Spleen (tissue), 11 donors: Measurements from ENCODE around the gene MCM8. TPM values are rescaled to one million over a fixed set of nuclear protein-coding genes. Genes with fewer than 3 reads are reported as not detected.

Source experiments
- DNase-seq: peaks from one replicate; pipeline ENCODE4 v3.0.0-alpha.2; 2020
- H3K27ac ChIP-seq, 8 donors: fragments of 200-600 bp; sonication (generic) in 7 of 8; 1 replicate in 4 of 8; 2 replicates in 4 of 8; pipeline versions ENCODE4 v1.5.0 to v1.8.0; 2016 to 2021; ENCODE audit warnings: inconsistent platforms in 4 of 8, mild to moderate bottlenecking in 4 of 8, moderate library complexity in 1 of 8
- H3K27me3 ChIP-seq, 7 donors: fragments of 200-600 bp; sonication (generic) in 6 of 7; replicated peaks in 1 of 7; 1 replicate in 4 of 7; 2 replicates in 3 of 7; pipeline versions ENCODE4 v1.5.0 to v1.8.0; 2016 to 2021; ENCODE audit warnings: inconsistent platforms in 3 of 7, mild to moderate bottlenecking in 1 of 7
- H3K36me3 ChIP-seq, 6 donors: fragments of 200-600 bp; sonication (generic) in 5 of 6; 1 replicate in 4 of 6; 2 replicates in 2 of 6; pipeline versions ENCODE4 v1.5.0 to v1.8.0; 2016 to 2021; ENCODE audit warnings: inconsistent platforms in 2 of 6
- H3K4me1 ChIP-seq, 6 donors: fragments of 200-600 bp; sonication (generic) in 5 of 6; 1 replicate in 3 of 6; 2 replicates in 3 of 6; pipeline versions ENCODE4 v1.5.0 to v1.8.0; 2016 to 2021; ENCODE audit warnings: inconsistent platforms in 3 of 6
- H3K4me3 ChIP-seq, 8 donors: fragments of 200-600 bp; sonication (generic) in 7 of 8; 1 replicate in 4 of 8; 2 replicates in 4 of 8; pipeline versions ENCODE4 v1.5.0 to v1.8.0; 2016 to 2021; ENCODE audit warnings: inconsistent platforms in 4 of 8, mild to moderate bottlenecking in 4 of 8, moderate library complexity in 2 of 8
- H3K9me3 ChIP-seq, 8 donors: fragments of 200-600 bp; sonication (generic) in 7 of 8; 1 replicate in 4 of 8; 2 replicates in 4 of 8; pipeline versions ENCODE4 v1.5.0 to v1.8.0; 2016 to 2021; ENCODE audit warnings: inconsistent platforms in 4 of 8
- POLR2A ChIP-seq, 3 donors: fragments of 450-650 bp; IDR thresholded peaks; one replicate each; pipeline ENCODE4 v1.5.1; 2017; ENCODE audit warnings: antibody characterized with exemption in 3 of 3, mild to moderate bottlenecking in 1 of 3
- POLR2AphosphoS5 ChIP-seq, 3 donors: sonication (generic); formaldehyde crosslinking; IDR thresholded peaks; one replicate each; pipeline ENCODE4 v1.5.1; 2017; ENCODE audit warnings: antibody characterized with exemption in 3 of 3
- WGBS, 5 donors: extraction: QIAGEN DNeasy Blood & Tissue Kit in 3 of 5; methylation state at CpG; one replicate each; pipeline versions ENCODE4 v1.1.5 to v1.1.7; 2013 to 2018; 5-methylcytosine and 5-hydroxymethylcytosine counted together
- intact Hi-C: fragments of 100-400 bp; cut with DNase I; formaldehyde crosslinking; loops from one replicate; pipeline ENCODE4 v1.15.0; 2023; ENCODE audit warnings: low total_unique reads
- polyA plus RNA-seq, 3 donors: library from polyadenylated mRNA; stranded (reverse); fragments of 200-250 nt; gene quantifications; one replicate each; pipeline ENCODE4 v1.2.1, GENCODE V29; 2013
- total RNA-seq, 7 donors: library from RNA; depleted of rRNA in 3 of 7; stranded (reverse); fragments of >200 nt in 3 of 7; fragmentation: NEBNext Ultra II Directional in 4 of 7; extraction: Animal tissue kit (Norgen Biotek cat#: 25700) in 4 of 7; gene quantifications; one replicate each; pipeline versions ENCODE4 v1.1.0 to v1.2.1, GENCODE V29; 2016 to 2021
- TF ChIP-seq, protein P1 (sequence below), 11 experiments: fragments of 200-600 bp in 7 of 11; fragments of 450-650 bp in 4 of 11; sonication (generic) in 4 of 11; IDR thresholded peaks in 8 of 11; conservative IDR thresholded peaks in 3 of 11; 1 replicate in 7 of 11; 2 replicates in 4 of 11; pipeline versions ENCODE4 v1.4.0 to v1.8.0; 2016 to 2021; ENCODE audit warnings: antibody characterized with exemption in 11 of 11, inconsistent platforms in 4 of 11, mild to moderate bottlenecking in 1 of 11
- donor health status: healthy with polysubstance abuse.
- donor health status: DM: no; HTN: no; CAD: no; lungs with moderate emphysema.
- donor health status: DM: no; HTN: no; CAD: no.
- donor health status: Bipolar disorder and iron deficiency.
- donor health status: healthy.
- donor health status: DM: no; HTN: no; CAD: no.
- donor health status: DM: yes; HTN: yes; CAD: no.

The MCM8 gene
- total and polyA plus RNA-seq, 10 donors: 1.7 to 7.9 (median 5.9) TPM

GRCh38 chr20:5920581-5920980, 29.9 kb upstream of the MCM8 start:
- Histone ChIP-seq H3K9me3 (no peaks in the 10 kb centered on the region), H3K27me3 (peaks cover 0 to 2% (median 0%) of the 10 kb centered on the region in 7 donors), H3K27ac (no peak overlapping the region), H3K36me3 (no peaks in the 10 kb centered on the region), H3K4me1 (peaks cover 0 to 7% (median 0%) of the 10 kb centered on the region in 6 donors), H3K4me3 (no peak overlapping the region)
- intact Hi-C loops: no loop called here
- no peak for DNase-seq
- 42 to 65% (median 63%) methylated on average over 1 of the region's 1 CpG for WGBS, 5 donors
- no peak for TF ChIP-seq POLR2AphosphoS5 (IDR thresholded peaks at IDR 0.05)
- no peak for TF ChIP-seq POLR2A (IDR thresholded peaks at IDR 0.05)
- TF ChIP-seq, protein P1, sequence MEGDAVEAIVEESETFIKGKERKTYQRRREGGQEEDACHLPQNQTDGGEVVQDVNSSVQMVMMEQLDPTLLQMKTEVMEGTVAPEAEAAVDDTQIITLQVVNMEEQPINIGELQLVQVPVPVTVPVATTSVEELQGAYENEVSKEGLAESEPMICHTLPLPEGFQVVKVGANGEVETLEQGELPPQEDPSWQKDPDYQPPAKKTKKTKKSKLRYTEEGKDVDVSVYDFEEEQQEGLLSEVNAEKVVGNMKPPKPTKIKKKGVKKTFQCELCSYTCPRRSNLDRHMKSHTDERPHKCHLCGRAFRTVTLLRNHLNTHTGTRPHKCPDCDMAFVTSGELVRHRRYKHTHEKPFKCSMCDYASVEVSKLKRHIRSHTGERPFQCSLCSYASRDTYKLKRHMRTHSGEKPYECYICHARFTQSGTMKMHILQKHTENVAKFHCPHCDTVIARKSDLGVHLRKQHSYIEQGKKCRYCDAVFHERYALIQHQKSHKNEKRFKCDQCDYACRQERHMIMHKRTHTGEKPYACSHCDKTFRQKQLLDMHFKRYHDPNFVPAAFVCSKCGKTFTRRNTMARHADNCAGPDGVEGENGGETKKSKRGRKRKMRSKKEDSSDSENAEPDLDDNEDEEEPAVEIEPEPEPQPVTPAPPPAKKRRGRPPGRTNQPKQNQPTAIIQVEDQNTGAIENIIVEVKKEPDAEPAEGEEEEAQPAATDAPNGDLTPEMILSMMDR (IDR thresholded peaks at IDR 0.05 in 8 of 11, conservative IDR thresholded peaks at IDR 0.05 in 3 of 11): no peak

DNA sequence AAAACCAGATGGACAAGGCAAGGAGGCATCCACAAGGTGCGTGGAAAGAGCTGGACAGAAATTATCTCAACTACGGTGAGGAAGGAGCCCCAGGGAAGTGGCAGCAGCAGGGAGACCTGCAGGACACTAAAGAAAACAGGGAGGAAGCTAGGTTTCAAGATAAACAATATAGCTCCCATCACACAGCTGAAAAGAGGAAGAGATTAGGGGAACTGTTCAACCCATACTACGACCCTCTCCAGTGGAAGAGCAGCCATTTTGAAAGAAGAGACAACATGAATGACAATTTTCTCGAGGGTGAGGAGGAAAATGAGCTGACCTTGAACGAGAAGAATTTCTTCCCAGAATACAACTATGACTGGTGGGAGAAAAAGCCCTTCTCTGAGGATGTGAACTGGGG, 27.0 kb upstream of the MCM8 start:
- no peak for DNase-seq
- peaks cover 0 to 7% (median 0%) of the 10 kb centered on the region in 6 donors for H3K4me1 ChIP-seq
- 48 to 53% (median 51%) methylated on average over 5 of the region's 5 CpGs for WGBS, 5 donors
- H3K27me3 ChIP-seq: peaks cover 0 to 10% (median 0%) of the 10 kb centered on the region in 7 donors
- intact Hi-C loops: no loop called here
- H3K9me3 ChIP-seq: no peaks in the 10 kb centered on the region
- H3K36me3 ChIP-seq: no peaks in the 10 kb centered on the region
- TF ChIP-seq POLR2AphosphoS5 (IDR thresholded peaks at IDR 0.05) (no peak), POLR2A (IDR thresholded peaks at IDR 0.05) (no peak)
- TF ChIP-seq, protein P1 (IDR thresholded peaks at IDR 0.05 in 8 of 11, conservative IDR thresholded peaks at IDR 0.05 in 3 of 11): no peak
- no peak overlapping the region for H3K4me3 ChIP-seq
- H3K27ac ChIP-seq: no peak overlapping the region

DNA sequence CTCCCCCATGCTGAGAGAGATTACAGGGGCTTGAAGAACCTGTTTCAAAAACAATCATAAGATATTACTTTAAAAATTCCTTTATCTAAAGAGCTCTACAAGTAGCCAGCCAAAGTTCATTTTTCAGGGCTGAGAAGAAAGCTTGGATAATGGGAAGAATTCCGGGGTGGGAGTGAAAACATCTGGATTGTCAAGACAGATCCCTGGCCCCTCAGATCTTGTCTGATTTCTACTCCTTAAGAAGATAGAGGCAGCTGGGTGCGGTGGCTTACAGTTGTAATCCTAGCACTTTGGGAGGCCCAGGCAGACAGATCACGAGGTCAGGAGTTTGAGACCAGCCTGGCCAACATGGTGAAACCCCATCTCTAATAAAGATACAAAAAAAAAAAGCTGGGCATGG, 24.9 kb upstream of the MCM8 start:
- no peak overlapping the region for H3K27ac ChIP-seq
- no peaks in the 10 kb centered on the region for H3K4me1 ChIP-seq
- intact Hi-C loops: no loop called here
- no peak for DNase-seq
- WGBS, 5 donors: 69 to 81% (median 73%) methylated on average over 3 of the region's 3 CpGs
- H3K36me3 ChIP-seq: no peaks in the 10 kb centered on the region
- no peaks in the 10 kb centered on the region for H3K9me3 ChIP-seq
- H3K27me3 ChIP-seq: peaks cover 0 to 16% (median 0%) of the 10 kb centered on the region in 7 donors
- TF ChIP-seq POLR2AphosphoS5 (IDR thresholded peaks at IDR 0.05) (no peak), POLR2A (IDR thresholded peaks at IDR 0.05) (no peak)
- no peak overlapping the region for H3K4me3 ChIP-seq

- intact Hi-C loops: no loop called here
- Histone ChIP-seq H3K27ac (no peak overlapping the region), H3K36me3 (no peaks in the 10 kb centered on the region), H3K4me1 (no peaks in the 10 kb centered on the region), H3K27me3 (peaks cover 0 to 16% (median 0%) of the 10 kb centered on the region in 7 donors), H3K9me3 (no peaks in the 10 kb centered on the region), H3K4me3 (no peak overlapping the region)
- 77 to 90% (median 79%) methylated on average over 8 to 11 of the region's 11 CpGs for WGBS, 5 donors
- DNase-seq: no peak
- TF ChIP-seq POLR2AphosphoS5 (IDR thresholded peaks at IDR 0.05) (no peak), POLR2A (IDR thresholded peaks at IDR 0.05) (no peak)
- TF ChIP-seq, protein P1 (IDR thresholded peaks at IDR 0.05 in 8 of 11, conservative IDR thresholded peaks at IDR 0.05 in 3 of 11): no peak
Observed at GRCh38 chr20:5927749-5928462, 22.5 kb upstream of the MCM8 start.
